Measurements from ENCODE around the gene RASEF.

DNA sequence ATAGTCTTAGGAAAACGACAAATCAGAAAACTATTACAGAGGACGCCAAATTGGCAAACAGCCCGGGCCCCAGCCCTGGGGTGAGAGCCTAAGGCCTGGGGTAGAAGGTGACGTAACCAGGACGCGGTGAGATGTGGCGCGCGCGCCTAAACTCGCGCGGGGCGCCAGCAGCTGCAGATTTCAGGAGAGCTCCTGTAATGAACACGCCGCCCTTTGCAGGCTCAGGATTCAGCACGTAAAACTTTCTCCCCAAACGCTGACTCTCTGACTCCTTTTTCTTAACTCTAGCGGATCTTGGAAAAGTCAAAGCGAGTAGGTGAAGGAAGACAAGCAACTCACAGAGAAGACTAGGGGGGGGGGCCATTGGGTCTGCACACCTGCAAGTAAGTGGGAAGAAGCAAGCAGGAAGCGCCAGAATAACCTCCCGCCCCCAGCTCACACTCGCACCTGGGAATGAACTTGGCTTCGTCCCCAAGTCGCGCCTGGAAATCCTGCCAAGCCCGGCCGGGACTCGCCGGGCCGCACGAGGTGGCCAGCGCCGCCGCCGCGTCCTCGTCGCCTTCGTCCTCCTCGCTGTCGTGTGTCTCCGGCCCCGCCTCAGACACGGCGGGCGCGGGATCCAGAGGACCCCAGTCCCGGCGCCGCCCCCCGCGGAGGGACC, 822 bp downstream of the RASEF start:
- TF ChIP-seq, protein P1, sequence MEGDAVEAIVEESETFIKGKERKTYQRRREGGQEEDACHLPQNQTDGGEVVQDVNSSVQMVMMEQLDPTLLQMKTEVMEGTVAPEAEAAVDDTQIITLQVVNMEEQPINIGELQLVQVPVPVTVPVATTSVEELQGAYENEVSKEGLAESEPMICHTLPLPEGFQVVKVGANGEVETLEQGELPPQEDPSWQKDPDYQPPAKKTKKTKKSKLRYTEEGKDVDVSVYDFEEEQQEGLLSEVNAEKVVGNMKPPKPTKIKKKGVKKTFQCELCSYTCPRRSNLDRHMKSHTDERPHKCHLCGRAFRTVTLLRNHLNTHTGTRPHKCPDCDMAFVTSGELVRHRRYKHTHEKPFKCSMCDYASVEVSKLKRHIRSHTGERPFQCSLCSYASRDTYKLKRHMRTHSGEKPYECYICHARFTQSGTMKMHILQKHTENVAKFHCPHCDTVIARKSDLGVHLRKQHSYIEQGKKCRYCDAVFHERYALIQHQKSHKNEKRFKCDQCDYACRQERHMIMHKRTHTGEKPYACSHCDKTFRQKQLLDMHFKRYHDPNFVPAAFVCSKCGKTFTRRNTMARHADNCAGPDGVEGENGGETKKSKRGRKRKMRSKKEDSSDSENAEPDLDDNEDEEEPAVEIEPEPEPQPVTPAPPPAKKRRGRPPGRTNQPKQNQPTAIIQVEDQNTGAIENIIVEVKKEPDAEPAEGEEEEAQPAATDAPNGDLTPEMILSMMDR (conservative IDR thresholded peaks at IDR 0.05; ENCODE audit: low read depth, low read length): no peak
- TF ChIP-seq EZH2 (IDR thresholded peaks at IDR 0.05; ENCODE audit: borderline replicate concordance, low read depth, low read length, poor library complexity, severe bottlenecking): peak; percentile 74

All from A673 (cell line).